H1 (cell line): Measurements from ENCODE around the gene ZNF526. TPM values are rescaled to one million over a fixed set of nuclear protein-coding genes. Genes with fewer than 3 reads are reported as not detected.

Source experiments
- ASH2L ChIP-seq: fragments of 200-600, 300-600 bp; sonication (generic); IDR thresholded peaks from one replicate; pipeline ENCODE4 v1.7.1; 2017; ENCODE audit warnings: low read length
- BACH1 ChIP-seq: IDR thresholded peaks from 2 replicates; pipeline ENCODE4 v1.6.1; 2012; ENCODE audit warnings: low read length, improper control_type of control experiment
- CTBP2 ChIP-seq: IDR thresholded peaks from 2 replicates; pipeline ENCODE4 v1.7.0; 2011; ENCODE audit warnings: borderline replicate concordance, mild to moderate bottlenecking, moderate library complexity, mixed read lengths, low read length; ENCODE audit not compliant: insufficient read depth, insufficient read length
- E2F6 ChIP-seq: IDR thresholded peaks from 2 replicates; pipeline ENCODE4 v1.6.1; 2012; ENCODE audit warnings: inconsistent platforms
- FOSL1 ChIP-seq: IDR thresholded peaks from 2 replicates; pipeline ENCODE4 v1.6.1; 2011; ENCODE audit warnings: mild to moderate bottlenecking, low read depth, low read length, moderate library complexity; ENCODE audit not compliant: insufficient read depth
- JUND ChIP-seq: IDR thresholded peaks from 2 replicates; pipeline ENCODE4 v1.6.1; 2011; ENCODE audit warnings: mild to moderate bottlenecking, improper control_type of control experiment, low read length
- POLR2A ChIP-seq, 2 experiments: IDR thresholded peaks; 1 replicate in 1 of 2; 2 replicates in 1 of 2; pipeline ENCODE4 v1.6.1; 2011; ENCODE audit warnings: low read depth in 2 of 2, low read length in 2 of 2, mild to moderate bottlenecking in 2 of 2; ENCODE audit errors: control extremely low read depth in 1 of 2
- SP1 ChIP-seq: IDR thresholded peaks from 2 replicates; pipeline ENCODE4 v1.6.1; 2011; ENCODE audit warnings: low read depth, low read length
- SP4 ChIP-seq: IDR thresholded peaks from 2 replicates; pipeline ENCODE4 v1.6.1; 2012; ENCODE audit warnings: low read length, inconsistent platforms
- YY1 ChIP-seq: IDR thresholded peaks from 2 replicates; pipeline ENCODE4 v1.6.1; 2011; ENCODE audit warnings: low read depth, mild to moderate bottlenecking, low read length
- polyA plus RNA-seq, 7 experiments: library from polyadenylated mRNA; depleted of rRNA in 3 of 7; stranded (reverse) in 5 of 7; unstranded in 2 of 7; fragments of >200 nt in 5 of 7; fragments of 200-250 nt in 2 of 7; gene quantifications; 1 replicate in 5 of 7; 2 replicates in 1 of 7; 4 replicates in 1 of 7; pipeline versions ENCODE4 v1.2.1 to v1.2.3, GENCODE V29; 2011 to 2013; ENCODE audit warnings: missing spikeins in 2 of 7, mixed read lengths in 2 of 7
- total RNA-seq: library from RNA; stranded (reverse); fragmentation: NEBNext Ultra II Directional; extraction: Animal tissue kit (Norgen Biotek cat#: 25700); gene quantifications from 2 replicates; pipeline ENCODE4 v1.2.1, GENCODE V29; 2021
- TF ChIP-seq, protein P1 (sequence below): fragments of 300-600 bp; sonication (generic); IDR thresholded peaks from 2 replicates; pipeline ENCODE4 v1.7.1; 2012; ENCODE audit warnings: low read length, moderate library complexity, mild to moderate bottlenecking, inconsistent platforms; ENCODE audit not compliant: insufficient replicate concordance

ZNF526 gene
- total and polyA plus RNA-seq, 2 of the 8 experiments (the other 6 are each of a cell fraction or from before 2014, with no cell fraction given) = 8.4 to 14.1 TPM

- TF ChIP-seq, protein P1, sequence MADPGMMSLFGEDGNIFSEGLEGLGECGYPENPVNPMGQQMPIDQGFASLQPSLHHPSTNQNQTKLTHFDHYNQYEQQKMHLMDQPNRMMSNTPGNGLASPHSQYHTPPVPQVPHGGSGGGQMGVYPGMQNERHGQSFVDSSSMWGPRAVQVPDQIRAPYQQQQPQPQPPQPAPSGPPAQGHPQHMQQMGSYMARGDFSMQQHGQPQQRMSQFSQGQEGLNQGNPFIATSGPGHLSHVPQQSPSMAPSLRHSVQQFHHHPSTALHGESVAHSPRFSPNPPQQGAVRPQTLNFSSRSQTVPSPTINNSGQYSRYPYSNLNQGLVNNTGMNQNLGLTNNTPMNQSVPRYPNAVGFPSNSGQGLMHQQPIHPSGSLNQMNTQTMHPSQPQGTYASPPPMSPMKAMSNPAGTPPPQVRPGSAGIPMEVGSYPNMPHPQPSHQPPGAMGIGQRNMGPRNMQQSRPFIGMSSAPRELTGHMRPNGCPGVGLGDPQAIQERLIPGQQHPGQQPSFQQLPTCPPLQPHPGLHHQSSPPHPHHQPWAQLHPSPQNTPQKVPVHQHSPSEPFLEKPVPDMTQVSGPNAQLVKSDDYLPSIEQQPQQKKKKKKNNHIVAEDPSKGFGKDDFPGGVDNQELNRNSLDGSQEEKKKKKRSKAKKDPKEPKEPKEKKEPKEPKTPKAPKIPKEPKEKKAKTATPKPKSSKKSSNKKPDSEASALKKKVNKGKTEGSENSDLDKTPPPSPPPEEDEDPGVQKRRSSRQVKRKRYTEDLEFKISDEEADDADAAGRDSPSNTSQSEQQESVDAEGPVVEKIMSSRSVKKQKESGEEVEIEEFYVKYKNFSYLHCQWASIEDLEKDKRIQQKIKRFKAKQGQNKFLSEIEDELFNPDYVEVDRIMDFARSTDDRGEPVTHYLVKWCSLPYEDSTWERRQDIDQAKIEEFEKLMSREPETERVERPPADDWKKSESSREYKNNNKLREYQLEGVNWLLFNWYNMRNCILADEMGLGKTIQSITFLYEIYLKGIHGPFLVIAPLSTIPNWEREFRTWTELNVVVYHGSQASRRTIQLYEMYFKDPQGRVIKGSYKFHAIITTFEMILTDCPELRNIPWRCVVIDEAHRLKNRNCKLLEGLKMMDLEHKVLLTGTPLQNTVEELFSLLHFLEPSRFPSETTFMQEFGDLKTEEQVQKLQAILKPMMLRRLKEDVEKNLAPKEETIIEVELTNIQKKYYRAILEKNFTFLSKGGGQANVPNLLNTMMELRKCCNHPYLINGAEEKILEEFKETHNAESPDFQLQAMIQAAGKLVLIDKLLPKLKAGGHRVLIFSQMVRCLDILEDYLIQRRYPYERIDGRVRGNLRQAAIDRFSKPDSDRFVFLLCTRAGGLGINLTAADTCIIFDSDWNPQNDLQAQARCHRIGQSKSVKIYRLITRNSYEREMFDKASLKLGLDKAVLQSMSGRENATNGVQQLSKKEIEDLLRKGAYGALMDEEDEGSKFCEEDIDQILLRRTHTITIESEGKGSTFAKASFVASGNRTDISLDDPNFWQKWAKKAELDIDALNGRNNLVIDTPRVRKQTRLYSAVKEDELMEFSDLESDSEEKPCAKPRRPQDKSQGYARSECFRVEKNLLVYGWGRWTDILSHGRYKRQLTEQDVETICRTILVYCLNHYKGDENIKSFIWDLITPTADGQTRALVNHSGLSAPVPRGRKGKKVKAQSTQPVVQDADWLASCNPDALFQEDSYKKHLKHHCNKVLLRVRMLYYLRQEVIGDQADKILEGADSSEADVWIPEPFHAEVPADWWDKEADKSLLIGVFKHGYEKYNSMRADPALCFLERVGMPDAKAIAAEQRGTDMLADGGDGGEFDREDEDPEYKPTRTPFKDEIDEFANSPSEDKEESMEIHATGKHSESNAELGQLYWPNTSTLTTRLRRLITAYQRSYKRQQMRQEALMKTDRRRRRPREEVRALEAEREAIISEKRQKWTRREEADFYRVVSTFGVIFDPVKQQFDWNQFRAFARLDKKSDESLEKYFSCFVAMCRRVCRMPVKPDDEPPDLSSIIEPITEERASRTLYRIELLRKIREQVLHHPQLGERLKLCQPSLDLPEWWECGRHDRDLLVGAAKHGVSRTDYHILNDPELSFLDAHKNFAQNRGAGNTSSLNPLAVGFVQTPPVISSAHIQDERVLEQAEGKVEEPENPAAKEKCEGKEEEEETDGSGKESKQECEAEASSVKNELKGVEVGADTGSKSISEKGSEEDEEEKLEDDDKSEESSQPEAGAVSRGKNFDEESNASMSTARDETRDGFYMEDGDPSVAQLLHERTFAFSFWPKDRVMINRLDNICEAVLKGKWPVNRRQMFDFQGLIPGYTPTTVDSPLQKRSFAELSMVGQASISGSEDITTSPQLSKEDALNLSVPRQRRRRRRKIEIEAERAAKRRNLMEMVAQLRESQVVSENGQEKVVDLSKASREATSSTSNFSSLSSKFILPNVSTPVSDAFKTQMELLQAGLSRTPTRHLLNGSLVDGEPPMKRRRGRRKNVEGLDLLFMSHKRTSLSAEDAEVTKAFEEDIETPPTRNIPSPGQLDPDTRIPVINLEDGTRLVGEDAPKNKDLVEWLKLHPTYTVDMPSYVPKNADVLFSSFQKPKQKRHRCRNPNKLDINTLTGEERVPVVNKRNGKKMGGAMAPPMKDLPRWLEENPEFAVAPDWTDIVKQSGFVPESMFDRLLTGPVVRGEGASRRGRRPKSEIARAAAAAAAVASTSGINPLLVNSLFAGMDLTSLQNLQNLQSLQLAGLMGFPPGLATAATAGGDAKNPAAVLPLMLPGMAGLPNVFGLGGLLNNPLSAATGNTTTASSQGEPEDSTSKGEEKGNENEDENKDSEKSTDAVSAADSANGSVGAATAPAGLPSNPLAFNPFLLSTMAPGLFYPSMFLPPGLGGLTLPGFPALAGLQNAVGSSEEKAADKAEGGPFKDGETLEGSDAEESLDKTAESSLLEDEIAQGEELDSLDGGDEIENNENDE = no peak
- TF ChIP-seq E2F6 (peak; percentile 21; the same call in 1 of the 2 replicates), POLR2A (IDR thresholded peaks at IDR 0.05; ENCODE audit: control extremely low read depth in 1 of 2, low read depth in 2 of 2, low read length in 2 of 2) (peak in 1 of 2 experiments; percentile 60; a peak in 2 of 3 replicates), YY1 (0 out of 2 replicates have a peak, but pooled peaks have one; percentile 6), CTBP2 (peak; percentile 80), FOSL1 (no peak), SP1 (peak; percentile 89), ASH2L (peak; percentile 52), JUND (peak; percentile 96), SP4 (no peak), BACH1 (0 out of 2 replicates have a peak, but pooled peaks have one; percentile 16)
Measured at GRCh38 chr19:42268142-42268703, 48.1 kb downstream of the ZNF526 start (continued).
